GM12891 (cell line): ENCODE measurements around the gene B3GLCT.

ENCODE experiments used
- DNase-seq: peaks from one replicate; pipeline ENCODE4 v3.0.0; 2011; ENCODE audit warnings: low spot score; ENCODE audit not compliant: insufficient read length
- FAIRE-seq: peaks from 2 replicates; lab custom pipeline; 2011; peaks lifted over from hg19 to GRCh38; lab: Jason Lieb, UNC
- PAX5 ChIP-seq: IDR thresholded peaks from 2 replicates; pipeline ENCODE4 v1.6.1; 2011; ENCODE audit warnings: low read length, moderate library complexity, mild to moderate bottlenecking; ENCODE audit not compliant: insufficient read depth, severe bottlenecking
- POLR2A ChIP-seq: IDR thresholded peaks from 2 replicates; pipeline ENCODE4 v1.6.1; 2011; ENCODE audit warnings: low read depth, low read length, control low read depth
- POLR2AphosphoS5 ChIP-seq: IDR thresholded peaks from 2 replicates; pipeline ENCODE4 v1.6.1; 2011; ENCODE audit warnings: low read depth, low read length, control low read depth
- POU2F2 ChIP-seq: IDR thresholded peaks from 2 replicates; pipeline ENCODE4 v1.6.1; 2011; ENCODE audit warnings: low read depth, mild to moderate bottlenecking, control low read depth, low read length, moderate library complexity
- SPI1 ChIP-seq: IDR thresholded peaks from 2 replicates; pipeline ENCODE4 v1.6.1; 2011; ENCODE audit warnings: low read depth, low read length, control low read depth
- TAF1 ChIP-seq: IDR thresholded peaks from 2 replicates; pipeline ENCODE4 v1.6.1; 2011; ENCODE audit warnings: low read depth, low read length, control low read depth

Gene B3GLCT

GRCh38 chr13:31310786-31311185 lies 111.0 kb downstream of the B3GLCT start:
- DNase-seq (no peak), FAIRE-seq (no peak)
- TF ChIP-seq SPI1 = no peak
- no peak for TF ChIP-seq PAX5
- TF ChIP-seq POLR2A = no peak
- TF ChIP-seq POLR2AphosphoS5 = no peak
- no peak for TF ChIP-seq POU2F2
- TF ChIP-seq TAF1 = no peak

DNA sequence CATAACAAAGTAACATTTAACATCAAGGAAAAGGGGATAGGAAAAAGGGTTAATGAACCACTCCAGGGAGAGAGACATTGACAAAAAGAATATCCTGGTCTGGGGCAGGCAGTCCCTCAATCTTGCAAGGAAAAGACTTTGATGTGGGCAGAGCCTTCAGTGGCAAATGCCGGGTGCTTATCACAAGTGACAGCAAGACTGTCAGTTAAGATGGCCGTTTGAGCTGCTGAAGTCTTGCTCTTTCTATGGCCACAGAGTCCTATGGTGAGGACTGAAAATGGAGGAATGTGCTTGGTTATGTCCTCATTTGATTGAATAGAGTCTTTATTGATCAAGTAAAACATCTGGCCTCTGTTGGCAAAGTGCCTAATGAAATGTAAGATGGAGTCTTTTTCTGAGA lies 112.1 kb downstream of the B3GLCT start:
- FAIRE-seq (no peak), DNase-seq (no peak)
- TF ChIP-seq SPI1 (no peak), TAF1 (no peak), POU2F2 (no peak), POLR2AphosphoS5 (no peak), POLR2A (no peak), PAX5 (no peak)

- DNase-seq (no peak), FAIRE-seq (no peak)
- TF ChIP-seq POLR2A (no peak), PAX5 (no peak), POU2F2 (no peak), TAF1 (no peak), POLR2AphosphoS5 (no peak), SPI1 (no peak)
These were observed 115.2 kb downstream of the B3GLCT start for GRCh38 chr13:31314961-31315360.

- DNase-seq = no peak
- no peak for FAIRE-seq
- TF ChIP-seq PAX5 = no peak
- TF ChIP-seq SPI1 = no peak
- TF ChIP-seq POLR2A = no peak
- TF ChIP-seq POU2F2 = no peak
- TF ChIP-seq POLR2AphosphoS5 = no peak
- no peak for TF ChIP-seq TAF1
These were observed 121.2 kb downstream of the B3GLCT start for GRCh38 chr13:31320946-31321345.

- TF ChIP-seq POLR2AphosphoS5 = no peak
- TF ChIP-seq SPI1 = no peak
- TF ChIP-seq POLR2A = no peak
- no peak for TF ChIP-seq TAF1
- no peak for TF ChIP-seq PAX5
- no peak for TF ChIP-seq POU2F2
- DNase-seq (no peak), FAIRE-seq (no peak)
These were observed 121.7 kb downstream of the B3GLCT start for GRCh38 chr13:31321457-31321856.

- TF ChIP-seq POLR2AphosphoS5 (no peak), TAF1 (no peak), POU2F2 (no peak), PAX5 (no peak), POLR2A (no peak), SPI1 (no peak)
- FAIRE-seq = no peak
- DNase-seq = no peak
These were observed 122.3 kb downstream of the B3GLCT start for GRCh38 chr13:31322026-31322425.

DNA sequence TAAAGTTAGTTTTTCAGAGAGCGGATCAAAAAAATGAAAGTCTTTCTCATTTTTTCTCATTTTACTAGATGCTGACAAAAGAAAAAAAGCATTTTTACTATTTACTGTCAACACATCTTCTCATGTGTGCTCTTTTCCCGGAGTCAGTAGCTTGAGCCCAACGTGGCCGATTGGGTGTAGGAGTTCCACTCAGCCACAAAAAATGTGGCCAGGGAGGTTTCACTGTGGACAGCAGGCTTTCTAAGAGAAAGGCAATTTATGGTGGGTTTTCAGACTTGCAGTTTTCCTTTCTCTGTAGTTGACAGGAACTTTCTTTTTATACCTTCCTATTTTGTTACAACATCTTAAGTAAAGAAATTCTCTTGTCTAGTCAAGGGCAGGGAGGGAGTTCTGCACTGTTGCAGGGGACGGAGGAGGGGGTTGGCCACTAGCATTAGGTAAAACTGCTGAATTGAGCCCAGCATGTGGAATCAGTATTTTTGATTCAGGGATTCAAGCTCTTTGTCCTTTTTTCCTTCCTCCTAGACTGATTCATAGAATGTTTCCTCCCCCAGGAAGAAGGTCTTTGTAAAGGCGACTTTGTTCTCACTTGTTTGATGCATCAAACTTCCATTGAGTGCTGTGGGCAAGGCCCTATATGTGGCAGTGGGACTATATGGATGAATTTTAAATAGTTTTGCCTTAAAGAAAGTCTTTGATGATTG lies 123.1 kb downstream of the B3GLCT start:
- DNase-seq (no peak), FAIRE-seq (no peak)
- TF ChIP-seq POU2F2 (no peak), POLR2A (no peak), TAF1 (no peak), PAX5 (no peak), SPI1 (no peak), POLR2AphosphoS5 (no peak)

GRCh38 chr13:31327182-31327860 lies 127.5 kb downstream of the B3GLCT start:
- no peak for FAIRE-seq
- DNase-seq = no peak
- TF ChIP-seq POLR2AphosphoS5 (no peak), PAX5 (no peak)

- DNase-seq = no peak
- no peak for FAIRE-seq
- TF ChIP-seq TAF1 (no peak), SPI1 (no peak), POLR2AphosphoS5 (no peak), POU2F2 (no peak), POLR2A (no peak)
These were observed 128.9 kb downstream of the B3GLCT start for GRCh38 chr13:31328549-31329235.
